K562 (cell line): Measurements from ENCODE around the gene TBC1D16. TPM values are rescaled to one million over a fixed set of nuclear protein-coding genes. Genes with fewer than 3 reads are reported as not detected.

Experiments used
- CHD1 ChIP-seq: fragments of 200-600 bp; sonication (generic); IDR thresholded peaks from one replicate; pipeline ENCODE4 v1.6.1; 2012; ENCODE audit warnings: mild to moderate bottlenecking, moderate library complexity, low read length, inconsistent platforms
- FOXA1 ChIP-seq: fragments of 450-650 bp; IDR thresholded peaks from 2 replicates; pipeline ENCODE4 v1.6.1; 2016; ENCODE audit warnings: mild to moderate bottlenecking, borderline replicate concordance
- HMG20B ChIP-seq: fragments of 250-450 bp; sonication (Bioruptor Pico); IDR thresholded peaks from 2 replicates; pipeline ENCODE4 v1.5.0; 2021; ENCODE audit warnings: mild to moderate bottlenecking
- HNRNPK ChIP-seq: fragments of 200-400 bp; formaldehyde crosslinking; IDR thresholded peaks from one replicate; pipeline ENCODE4 v1.6.1; 2018; ENCODE audit warnings: mild to moderate bottlenecking, low read depth, low read length; ENCODE audit not compliant: poor library complexity, severe bottlenecking
- HNRNPLL ChIP-seq: fragments of 200-400 bp; formaldehyde crosslinking; IDR thresholded peaks from 2 replicates; pipeline ENCODE4 v1.6.1; 2017; ENCODE audit warnings: low read length, low read depth, mild to moderate bottlenecking; ENCODE audit not compliant: poor library complexity, severe bottlenecking
- polyA plus RNA-seq, 8 experiments: library from polyadenylated mRNA; depleted of rRNA in 4 of 8; stranded (reverse) in 5 of 8; unstranded in 3 of 8; fragments of >200 nt; fragmentation: Nextera tagmentation in 2 of 8; fragmentation: Illumina TruSeq in 1 of 8; extraction: Ambion mirVana in 2 of 8; extraction: Trizol in 1 of 8; gene quantifications; 2 replicates each; pipeline versions ENCODE4 v1.2.1 to v1.2.3, GENCODE V29; 2011 to 2014; ENCODE audit warnings: inconsistent platforms in 1 of 8, missing spikeins in 1 of 8
- total RNA-seq, 7 experiments: library from RNA; depleted of rRNA in 6 of 7; stranded (reverse); fragments of >200 nt in 6 of 7; fragmentation: Illumina TruSeq in 2 of 7; extraction: Trizol in 2 of 7; gene quantifications; 2 replicates each; pipeline versions ENCODE4 v1.2.1 to v1.2.3, GENCODE V29; 2011 to 2021; ENCODE audit warnings: low replicate concordance in 1 of 7
- TF ChIP-seq, protein P1 (sequence below), 2 experiments: fragments of 450-650 bp; IDR thresholded peaks; 2 replicates each; pipeline ENCODE4 v1.6.1; 2016; ENCODE audit warnings: mild to moderate bottlenecking in 2 of 2, borderline replicate concordance in 1 of 2, low read depth in 1 of 2, moderate library complexity in 1 of 2
- TF ChIP-seq, protein P2 (sequence below): sonication (generic); formaldehyde crosslinking; IDR thresholded peaks from 2 replicates; pipeline ENCODE4 v1.8.1; 2022; ENCODE audit warnings: missing genetic modification reagents

Gene TBC1D16
- total and polyA plus RNA-seq, 9 of the 15 experiments (the other 6 are each of a cell fraction or from before 2014, with no cell fraction given), result 0.01 to 0.20 (median 0.03) TPM; not detected in 1

DNA sequence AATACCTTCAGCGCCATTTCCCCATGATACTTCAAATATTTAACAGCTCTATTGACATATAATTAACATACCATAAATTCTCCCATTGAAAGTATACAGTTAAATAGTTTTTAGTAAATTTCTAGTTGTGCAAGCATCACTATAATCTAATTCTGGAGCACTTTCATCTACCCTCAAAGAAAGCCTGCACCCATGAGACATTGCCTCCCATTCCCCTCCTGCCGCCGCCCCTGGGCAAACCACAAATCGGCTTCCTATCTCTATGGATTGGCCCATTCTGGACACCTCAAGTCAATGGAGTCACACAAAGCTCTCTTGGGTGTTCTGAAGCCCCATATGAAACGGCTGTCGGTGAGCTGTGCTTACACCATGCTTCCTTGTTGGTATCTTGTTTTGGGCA, 119.2 kb downstream of the TBC1D16 start (continued):
- TF ChIP-seq, protein P1, sequence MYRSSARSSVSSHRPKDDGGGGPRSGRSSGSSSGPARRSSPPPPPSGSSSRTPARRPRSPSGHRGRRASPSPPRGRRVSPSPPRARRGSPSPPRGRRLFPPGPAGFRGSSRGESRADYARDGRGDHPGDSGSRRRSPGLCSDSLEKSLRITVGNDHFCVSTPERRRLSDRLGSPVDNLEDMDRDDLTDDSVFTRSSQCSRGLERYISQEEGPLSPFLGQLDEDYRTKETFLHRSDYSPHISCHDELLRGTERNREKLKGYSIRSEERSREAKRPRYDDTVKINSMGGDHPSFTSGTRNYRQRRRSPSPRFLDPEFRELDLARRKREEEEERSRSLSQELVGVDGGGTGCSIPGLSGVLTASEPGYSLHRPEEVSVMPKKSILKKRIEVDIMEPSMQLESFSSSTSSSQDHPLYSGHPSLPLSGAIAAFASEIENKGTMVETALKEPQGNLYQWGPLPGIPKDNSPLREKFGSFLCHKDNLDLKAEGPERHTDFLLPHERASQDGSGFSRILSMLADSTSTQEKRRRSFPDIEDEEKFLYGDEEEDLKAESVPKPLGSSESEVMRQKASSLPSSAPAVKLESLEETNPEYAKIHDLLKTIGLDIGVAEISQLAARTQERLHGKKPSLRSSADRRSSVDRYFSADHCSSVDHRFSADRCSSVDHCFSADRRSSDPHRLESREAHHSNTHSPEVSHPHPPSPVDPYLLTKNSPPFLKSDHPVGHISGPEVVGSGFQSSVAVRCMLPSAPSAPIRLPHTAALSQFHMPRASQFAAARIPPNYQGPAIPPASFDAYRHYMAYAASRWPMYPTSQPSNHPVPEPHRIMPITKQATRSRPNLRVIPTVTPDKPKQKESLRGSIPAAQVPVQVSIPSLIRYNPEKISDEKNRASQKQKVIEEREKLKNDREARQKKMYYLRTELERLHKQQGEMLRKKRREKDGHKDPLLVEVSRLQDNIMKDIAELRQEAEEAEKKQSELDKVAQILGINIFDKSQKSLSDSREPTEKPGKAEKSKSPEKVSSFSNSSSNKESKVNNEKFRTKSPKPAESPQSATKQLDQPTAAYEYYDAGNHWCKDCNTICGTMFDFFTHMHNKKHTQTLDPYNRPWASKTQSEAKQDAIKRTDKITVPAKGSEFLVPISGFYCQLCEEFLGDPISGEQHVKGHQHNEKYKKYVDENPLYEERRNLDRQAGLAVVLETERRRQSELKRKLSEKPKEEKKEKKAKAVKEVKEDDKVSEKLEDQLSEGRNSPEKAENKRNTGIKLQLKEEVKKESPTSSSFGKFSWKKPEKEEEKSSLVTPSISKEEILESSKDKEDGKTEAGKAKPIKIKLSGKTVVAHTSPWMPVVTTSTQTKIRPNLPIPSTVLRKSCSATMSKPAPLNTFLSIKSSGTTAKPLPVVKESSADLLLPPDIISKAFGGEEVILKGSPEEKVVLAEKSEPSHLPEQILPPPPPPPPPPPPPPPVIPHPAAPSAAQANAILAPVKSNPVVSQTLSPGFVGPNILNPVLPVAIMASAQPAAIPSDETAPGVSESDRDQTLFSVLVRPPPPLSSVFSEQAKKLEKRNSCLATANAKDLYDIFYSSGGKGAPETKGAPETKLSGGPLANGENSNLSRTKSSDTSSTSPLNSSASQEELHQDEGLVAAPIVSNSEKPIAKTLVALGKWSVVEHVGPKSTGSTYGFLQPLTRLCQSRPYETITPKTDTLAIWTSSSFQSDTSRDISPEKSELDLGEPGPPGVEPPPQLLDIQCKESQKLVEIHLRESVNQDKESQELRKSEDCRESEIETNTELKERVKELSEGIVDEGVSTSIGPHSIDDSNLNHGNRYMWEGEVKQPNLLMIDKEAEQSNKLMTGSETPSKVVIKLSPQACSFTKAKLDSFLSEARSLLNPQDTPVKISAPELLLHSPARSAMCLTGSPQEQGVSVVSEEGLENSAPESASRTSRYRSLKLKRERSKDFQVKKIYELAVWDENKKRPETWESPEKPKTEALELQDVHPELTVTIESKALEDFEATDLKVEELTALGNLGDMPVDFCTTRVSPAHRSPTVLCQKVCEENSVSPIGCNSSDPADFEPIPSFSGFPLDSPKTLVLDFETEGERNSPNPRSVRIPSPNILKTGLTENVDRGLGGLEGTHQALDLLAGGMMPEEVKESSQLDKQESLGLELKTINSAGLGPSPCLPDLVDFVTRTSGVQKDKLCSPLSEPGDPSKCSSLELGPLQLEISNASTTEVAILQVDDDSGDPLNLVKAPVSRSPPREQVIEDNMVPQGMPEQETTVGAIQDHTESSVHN (IDR thresholded peaks at IDR 0.05; ENCODE audit: borderline replicate concordance in 1 of 2, low read depth in 1 of 2), result no peak
- TF ChIP-seq HNRNPK, result no peak
- TF ChIP-seq HMG20B (CRISPR knock-in tag), result no peak
- TF ChIP-seq, protein P2, sequence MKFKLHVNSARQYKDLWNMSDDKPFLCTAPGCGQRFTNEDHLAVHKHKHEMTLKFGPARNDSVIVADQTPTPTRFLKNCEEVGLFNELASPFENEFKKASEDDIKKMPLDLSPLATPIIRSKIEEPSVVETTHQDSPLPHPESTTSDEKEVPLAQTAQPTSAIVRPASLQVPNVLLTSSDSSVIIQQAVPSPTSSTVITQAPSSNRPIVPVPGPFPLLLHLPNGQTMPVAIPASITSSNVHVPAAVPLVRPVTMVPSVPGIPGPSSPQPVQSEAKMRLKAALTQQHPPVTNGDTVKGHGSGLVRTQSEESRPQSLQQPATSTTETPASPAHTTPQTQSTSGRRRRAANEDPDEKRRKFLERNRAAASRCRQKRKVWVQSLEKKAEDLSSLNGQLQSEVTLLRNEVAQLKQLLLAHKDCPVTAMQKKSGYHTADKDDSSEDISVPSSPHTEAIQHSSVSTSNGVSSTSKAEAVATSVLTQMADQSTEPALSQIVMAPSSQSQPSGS, result no peak
- no peak for TF ChIP-seq CHD1
- TF ChIP-seq FOXA1, result no peak
- TF ChIP-seq HNRNPLL, result no peak
- TF ChIP-seq, all 486 proteins: peak for 0
